ENCODE data around the gene CDH22.

DNA sequence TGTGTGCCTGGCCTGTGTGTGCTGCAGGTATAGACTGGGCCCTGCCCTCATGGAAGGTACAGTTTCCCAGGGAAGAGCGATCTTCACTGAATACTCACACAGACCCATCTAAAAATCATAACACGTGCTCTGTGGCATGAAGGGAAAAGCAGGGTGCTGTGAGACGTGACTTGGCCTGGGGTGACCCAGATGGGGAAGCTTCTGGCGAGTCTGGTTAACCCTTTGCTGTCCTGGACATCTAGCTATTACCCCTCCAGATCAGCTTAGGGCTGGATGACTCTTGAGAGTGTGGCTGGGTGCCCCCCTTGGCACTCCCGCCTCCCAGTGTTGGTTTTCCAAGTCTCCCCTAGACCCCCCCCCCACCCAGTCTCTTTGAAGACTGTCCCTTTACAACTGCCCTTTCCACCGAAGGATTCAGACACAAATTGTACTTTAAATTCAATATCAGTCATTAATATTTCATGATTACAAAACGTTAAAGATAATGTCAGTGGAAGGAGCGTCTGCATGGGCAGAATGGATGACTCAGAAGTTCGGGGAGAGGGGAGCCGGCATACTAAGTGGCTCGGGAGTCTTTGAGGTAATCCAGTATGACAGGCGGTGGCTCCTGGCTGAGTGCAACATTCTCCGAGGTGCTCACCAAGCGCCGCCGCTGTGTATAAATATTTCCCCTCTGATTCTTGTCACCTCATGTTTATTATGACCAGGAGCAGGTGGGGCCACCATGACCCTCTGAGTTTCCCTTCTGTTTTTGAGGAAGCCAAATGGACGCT is 112.8 kb downstream of the CDH22 start:
- TF ChIP-seq SP1 (IDR thresholded peaks at IDR 0.05) (no peak), CTBP1 (IDR thresholded peaks at IDR 0.05; ENCODE audit: borderline replicate concordance) (no peak), SUZ12 (IDR thresholded peaks at IDR 0.05) (no peak), ZNF384 (IDR thresholded peaks at IDR 0.05) (no peak), LEF1 (IDR thresholded peaks at IDR 0.05; ENCODE audit: borderline replicate concordance) (no peak), ELF4 (IDR thresholded peaks at IDR 0.05) (no peak), BHLHE40 (IDR thresholded peaks at IDR 0.05; ENCODE audit: borderline replicate concordance) (no peak), HDGF (IDR thresholded peaks at IDR 0.05; ENCODE audit: borderline replicate concordance) (no peak), FOXA1 (IDR thresholded peaks at IDR 0.05) (no peak), ARNT (IDR thresholded peaks at IDR 0.05) (no peak), FOXM1 (IDR thresholded peaks at IDR 0.05; ENCODE audit: borderline replicate concordance) (no peak), FOXK2 (IDR thresholded peaks at IDR 0.05) (no peak), TARDBP (IDR thresholded peaks at IDR 0.05) (no peak)
- TF ChIP-seq, protein P1, sequence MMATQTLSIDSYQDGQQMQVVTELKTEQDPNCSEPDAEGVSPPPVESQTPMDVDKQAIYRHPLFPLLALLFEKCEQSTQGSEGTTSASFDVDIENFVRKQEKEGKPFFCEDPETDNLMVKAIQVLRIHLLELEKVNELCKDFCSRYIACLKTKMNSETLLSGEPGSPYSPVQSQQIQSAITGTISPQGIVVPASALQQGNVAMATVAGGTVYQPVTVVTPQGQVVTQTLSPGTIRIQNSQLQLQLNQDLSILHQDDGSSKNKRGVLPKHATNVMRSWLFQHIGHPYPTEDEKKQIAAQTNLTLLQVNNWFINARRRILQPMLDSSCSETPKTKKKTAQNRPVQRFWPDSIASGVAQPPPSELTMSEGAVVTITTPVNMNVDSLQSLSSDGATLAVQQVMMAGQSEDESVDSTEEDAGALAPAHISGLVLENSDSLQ (IDR thresholded peaks at IDR 0.05): no peak
